HG02678 (cell line): ENCODE results near the gene LRRN4CL.
A peak's percentile ranks its signal among the peaks of the same experiment; 100 is the strongest.
"Not testable (repeated sequence)": the region's sequence is repeated elsewhere in the genome, so short reads cannot be mapped to it uniquely, and the experiment has no call there.

Experiments used
- ATAC-seq: cut with Tn5 transposase; IDR thresholded peaks from one replicate; pipeline ENCODE4 v1.9.1; 2021; ENCODE audit warnings: mild to moderate bottlenecking, moderate library complexity; ENCODE audit not compliant: unreplicated experiment

The LRRN4CL gene

GRCh38 chr11:62677156-62677555, 12.2 kb downstream of the LRRN4CL start:
- ATAC-seq: no peak

- no peak for ATAC-seq
These were observed 12.6 kb downstream of the LRRN4CL start for GRCh38 chr11:62676698-62677097.

- ATAC-seq: not testable (repeated sequence)
These were observed 13.9 kb downstream of the LRRN4CL start for GRCh38 chr11:62675415-62675814.

- no peak for ATAC-seq
These were observed 16.2 kb downstream of the LRRN4CL start for GRCh38 chr11:62673196-62673525.

- ATAC-seq: peak; percentile 68
These were observed 17.5 kb downstream of the LRRN4CL start, which contains the start of the genes LBHD1 and UQCC3 for GRCh38 chr11:62671608-62672389. LBHD1 (minus strand) TSS chr11:62672267; CDS start chr11:62670031, 2,236 bp downstream. UQCC3 (plus strand) TSS chr11:62671673; CDS start chr11:62671746, 73 bp downstream.

GRCh38 chr11:62671236-62671607, 18.1 kb downstream of the LRRN4CL start:
- ATAC-seq: peak; percentile 5

- no peak for ATAC-seq
These were observed 19.7 kb downstream of the LRRN4CL start for GRCh38 chr11:62669420-62670161.

- ATAC-seq: no peak
These were observed 21.9 kb downstream of the LRRN4CL start for GRCh38 chr11:62667460-62667859.

- no peak for ATAC-seq
These were observed 22.9 kb downstream of the LRRN4CL start for GRCh38 chr11:62666259-62666926.

- peak; percentile 16 for ATAC-seq
These were observed 23.6 kb downstream of the LRRN4CL start for GRCh38 chr11:62665599-62666258.

GRCh38 chr11:62665075-62665598, 24.2 kb downstream of the LRRN4CL start, which contains the start of the genes C11orf98 and CSKMT:
C11orf98 (minus strand) TSS chr11:62665210; CDS start chr11:62665169, 41 bp downstream.
CSKMT (plus strand) TSS chr11:62665312; CDS start chr11:62665880, 568 bp downstream.
- ATAC-seq: peak; percentile 89

- peak; percentile 33 for ATAC-seq
These were observed 24.8 kb downstream of the LRRN4CL start for GRCh38 chr11:62664405-62665074.

- no peak for ATAC-seq
These were observed 32.4 kb downstream of the LRRN4CL start for GRCh38 chr11:62656796-62657429.

GRCh38 chr11:62654297-62654696, 35.0 kb downstream of the LRRN4CL start:
- no peak for ATAC-seq

GRCh38 chr11:62652161-62653006, 36.9 kb downstream of the LRRN4CL start:
- ATAC-seq: peak; percentile 6

- not testable (repeated sequence) for ATAC-seq
These were observed 39.0 kb downstream of the LRRN4CL start for GRCh38 chr11:62650283-62650682.

GRCh38 chr11:62649486-62649885, 39.8 kb downstream of the LRRN4CL start:
- ATAC-seq: no peak

GRCh38 chr11:62648967-62649364, 40.4 kb downstream of the LRRN4CL start:
- no peak for ATAC-seq
